H9 (cell line): ENCODE data around the gene CBX3. TPM values are rescaled to one million over a fixed set of nuclear protein-coding genes. Genes with fewer than 3 reads are reported as not detected.

Experiments used
- DNase-seq: peaks from one replicate; pipeline ENCODE4 v3.0.0-alpha.2; 2017
- H2AFZ ChIP-seq: one replicate; pipeline ENCODE4 v1.6.1; 2013; ENCODE audit warnings: mild to moderate bottlenecking, low read length, control low read depth, moderate library complexity
- H2AK5ac ChIP-seq: 2 replicates; pipeline ENCODE4 v1.6.1; 2013; ENCODE audit warnings: low read length, control low read depth, mixed read lengths; ENCODE audit not compliant: insufficient read length
- H2BK120ac ChIP-seq: one replicate; pipeline ENCODE4 v1.6.1; 2013; ENCODE audit warnings: low read depth, mild to moderate bottlenecking, low read length, control low read depth, inconsistent platforms; ENCODE audit not compliant: poor library complexity, severe bottlenecking
- H2BK12ac ChIP-seq: 2 replicates; pipeline ENCODE4 v1.6.1; 2013; ENCODE audit warnings: low read length, control low read depth, mixed read lengths, low read depth; ENCODE audit not compliant: insufficient read length
- H2BK15ac ChIP-seq: 2 replicates; pipeline ENCODE4 v1.6.1; 2013; ENCODE audit warnings: low read depth, low read length, control low read depth
- H2BK20ac ChIP-seq: one replicate; pipeline ENCODE4 v1.6.1; 2013; ENCODE audit warnings: low read depth, mild to moderate bottlenecking, low read length, control low read depth, inconsistent platforms; ENCODE audit not compliant: poor library complexity, severe bottlenecking
- H2BK5ac ChIP-seq: 2 replicates; pipeline ENCODE4 v1.6.1; 2013; ENCODE audit warnings: low read length, control low read depth, mixed read lengths; ENCODE audit not compliant: insufficient read length
- H3K14ac ChIP-seq: 2 replicates; pipeline ENCODE4 v1.6.1; 2013; ENCODE audit warnings: low read length, control low read depth; ENCODE audit not compliant: insufficient read depth
- H3K18ac ChIP-seq: 2 replicates; pipeline ENCODE4 v1.6.1; 2013; ENCODE audit warnings: low read depth, mild to moderate bottlenecking, mixed read lengths, low read length, control low read depth; ENCODE audit not compliant: insufficient read length
- H3K23ac ChIP-seq: 2 replicates; pipeline ENCODE4 v1.6.1; 2013; ENCODE audit warnings: low read length, control low read depth, mixed read lengths, low read depth; ENCODE audit not compliant: insufficient read length
- H3K23me2 ChIP-seq: 2 replicates; pipeline ENCODE4 v1.6.1; 2013; ENCODE audit warnings: low read depth, mild to moderate bottlenecking, mixed read lengths, low read length, control low read depth; ENCODE audit not compliant: insufficient read length, poor library complexity, severe bottlenecking
- H3K27ac ChIP-seq: 2 replicates; pipeline ENCODE4 v1.5.1; 2013; ENCODE audit warnings: low read length, control low read depth, mixed read lengths, low read depth; ENCODE audit not compliant: insufficient read length
- H3K27me3 ChIP-seq: 2 replicates; pipeline ENCODE4 v1.6.1; 2013; ENCODE audit warnings: low read length, control low read depth, inconsistent platforms; ENCODE audit not compliant: insufficient read depth
- H3K4ac ChIP-seq: 2 replicates; pipeline ENCODE4 v1.6.1; 2013; ENCODE audit warnings: low read depth, mild to moderate bottlenecking, control low read depth, inconsistent platforms, low read length, moderate library complexity
- H3K4me1 ChIP-seq: 2 replicates; pipeline ENCODE4 v1.6.1; 2013; ENCODE audit warnings: low read length, control low read depth, inconsistent platforms; ENCODE audit not compliant: insufficient read depth
- H3K4me2 ChIP-seq: 2 replicates; pipeline ENCODE4 v1.6.1; 2013; ENCODE audit warnings: low read length, control low read depth, mixed read lengths; ENCODE audit not compliant: insufficient read length, insufficient read depth
- H3K56ac ChIP-seq: 2 replicates; pipeline ENCODE4 v1.6.1; 2013; ENCODE audit warnings: low read depth, mild to moderate bottlenecking, mixed read lengths, low read length, control low read depth; ENCODE audit not compliant: insufficient read length
- H3K79me1 ChIP-seq: 2 replicates; pipeline ENCODE4 v1.6.1; 2013; ENCODE audit warnings: low read depth, mild to moderate bottlenecking, moderate library complexity, low read length, control low read depth, inconsistent platforms; ENCODE audit not compliant: insufficient read depth, poor library complexity, severe bottlenecking
- H3K79me2 ChIP-seq: 2 replicates; pipeline ENCODE4 v1.6.1; 2013; ENCODE audit warnings: low read length, control low read depth, inconsistent platforms; ENCODE audit not compliant: insufficient read depth
- H3K9ac ChIP-seq: 2 replicates; pipeline ENCODE4 v1.6.1; 2013; ENCODE audit warnings: low read length, control low read depth, mixed read lengths; ENCODE audit not compliant: insufficient read length; ENCODE audit errors: extremely low read depth
- H3K9me3 ChIP-seq: one replicate; pipeline ENCODE4 v1.6.1; 2013; ENCODE audit warnings: low read depth, low read length, inconsistent platforms; ENCODE audit not compliant: control insufficient read depth
- H3T11ph ChIP-seq: one replicate; pipeline ENCODE4 v1.6.1; 2013; ENCODE audit warnings: mild to moderate bottlenecking, low read length, control low read depth, inconsistent platforms
- H4K20me1 ChIP-seq: one replicate; pipeline ENCODE4 v1.6.1; 2013; ENCODE audit not compliant: control insufficient read depth, insufficient read length, insufficient read depth
- H4K5ac ChIP-seq: 2 replicates; pipeline ENCODE4 v1.6.1; 2013; ENCODE audit warnings: low read depth, mild to moderate bottlenecking, mixed read lengths, low read length, control low read depth; ENCODE audit not compliant: insufficient read length
- H4K8ac ChIP-seq: replicated peaks from 2 replicates; pipeline ENCODE4 v1.6.1; 2013; ENCODE audit warnings: low read length, control low read depth, mixed read lengths, low read depth; ENCODE audit not compliant: insufficient read length
- H4K91ac ChIP-seq: 2 replicates; pipeline ENCODE4 v1.6.1; 2013; ENCODE audit warnings: low read depth, mild to moderate bottlenecking, moderate library complexity, mixed read lengths, low read length, control low read depth; ENCODE audit not compliant: insufficient read length
- H3K27ac Mint-ChIP-seq, 3 experiments: 2 replicates in 2 of 3; 3 replicates in 1 of 3; pipeline ENCODE4 v1.8.0; 2020 to 2021; ENCODE audit warnings: mixed read lengths in 3 of 3, mild to moderate bottlenecking in 1 of 3, moderate library complexity in 1 of 3
- H3K27me3 Mint-ChIP-seq: 2 replicates; pipeline ENCODE4 v1.8.0; 2021; ENCODE audit warnings: low read depth, mild to moderate bottlenecking, moderate library complexity, mixed read lengths
- H3K36me3 Mint-ChIP-seq, 3 experiments: 2 replicates in 2 of 3; 3 replicates in 1 of 3; pipeline ENCODE4 v1.8.0; 2020 to 2021; ENCODE audit warnings: low read depth in 3 of 3, mixed read lengths in 3 of 3; ENCODE audit not compliant: insufficient read depth in 1 of 3
- H3K4me1 Mint-ChIP-seq, 2 experiments: 2 replicates each; pipeline ENCODE4 v1.8.0; 2020; ENCODE audit warnings: mixed read lengths in 2 of 2
- H3K4me3 Mint-ChIP-seq, 2 experiments: 2 replicates in 1 of 2; 3 replicates in 1 of 2; pipeline ENCODE4 v1.8.0; 2020 to 2021; ENCODE audit warnings: mild to moderate bottlenecking in 2 of 2, mixed read lengths in 2 of 2, moderate library complexity in 1 of 2
- H3K9me3 Mint-ChIP-seq, 2 experiments: 2 replicates in 1 of 2; 3 replicates in 1 of 2; pipeline ENCODE4 v1.8.0; 2020; ENCODE audit warnings: mild to moderate bottlenecking in 2 of 2, mixed read lengths in 2 of 2, moderate library complexity in 1 of 2
- WGBS: extraction: QIAGEN DNeasy Blood & Tissue Kit; methylation state at CpG from one replicate; pipeline ENCODE4 v1.1.7; 2013; ENCODE audit warnings: missing lambda C conversion rate, low lambda C conversion rate, mixed read lengths; ENCODE audit not compliant: insufficient read length; ENCODE audit errors: extremely low coverage; 5-methylcytosine and 5-hydroxymethylcytosine counted together
- total RNA-seq: library from RNA; stranded (reverse); gene quantifications from 2 replicates; pipeline ENCODE4 v1.2.1, GENCODE V29; 2021
- TF ChIP-seq, protein P1 (sequence below): fragments of 200-600 bp; sonication (generic); conservative IDR thresholded peaks from 3 replicates; pipeline ENCODE4 v1.8.0; 2021; ENCODE audit warnings: antibody characterized with exemption, mild to moderate bottlenecking

CBX3 gene
- total RNA-seq, 1 experiment from 2014 or later: 288 TPM

DNA sequence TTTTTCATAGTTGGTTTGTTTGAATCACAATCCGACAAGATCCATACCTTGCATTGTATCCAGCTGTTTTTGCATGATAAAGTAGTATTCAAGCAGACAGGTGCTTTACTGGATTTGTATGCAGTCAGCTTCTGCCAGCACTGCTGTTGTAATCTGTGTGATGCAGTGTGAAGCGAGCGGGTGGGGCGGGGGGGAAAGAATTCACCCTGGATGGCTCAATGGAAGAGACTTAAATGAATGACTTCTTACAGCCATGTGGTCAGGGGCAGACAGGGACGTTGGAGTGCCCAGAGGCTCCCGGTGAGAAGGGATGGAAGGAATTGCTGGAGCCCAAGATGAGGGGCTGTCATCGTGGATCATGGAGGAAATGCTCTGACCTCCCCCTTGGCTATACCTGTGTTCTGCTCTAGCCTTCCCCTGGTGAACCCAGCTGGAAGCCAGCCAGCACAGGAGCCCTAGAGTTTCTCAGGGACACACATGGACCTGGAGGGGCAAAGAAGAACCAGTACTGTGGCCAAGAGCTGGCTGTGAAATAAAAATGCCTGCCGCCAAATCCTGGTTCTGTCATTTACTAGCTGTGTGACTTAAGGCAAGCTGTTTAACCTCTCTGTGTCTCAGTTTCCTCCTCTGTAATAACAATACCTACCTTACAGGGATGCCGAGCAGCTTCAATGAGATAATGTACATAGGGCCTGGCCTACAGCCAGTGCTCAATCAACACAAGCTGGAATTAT, 35.4 kb upstream of the CBX3 start:
- Histone ChIP-seq H4K5ac (no peak overlapping the region), H2BK20ac (no peak overlapping the region), H3K23me2 (no peaks in the 10 kb centered on the region), H3K9me3 (no peaks in the 10 kb centered on the region), H2BK5ac (no peak overlapping the region), H2AFZ (no peak overlapping the region), H2BK120ac (no peak overlapping the region), H3K23ac (no peak overlapping the region), H3K4ac (no peak overlapping the region), H3K9ac (no peak overlapping the region), H3T11ph (no peak overlapping the region), H4K8ac (no peak overlapping the region), H2BK15ac (no peak overlapping the region), H2BK12ac (no peak overlapping the region), H3K4me1 (peaks cover 14% of the 10 kb centered on the region), H2AK5ac (no peak overlapping the region), H3K14ac (no peak overlapping the region), H4K91ac (no peak overlapping the region), H3K56ac (no peak overlapping the region), H4K20me1 (no peaks in the 10 kb centered on the region), H3K27me3 (no peaks in the 10 kb centered on the region), H3K4me2 (no peak overlapping the region), H3K79me2 (peaks cover 49% of the 10 kb centered on the region), H3K79me1 (peaks cover 14% of the 10 kb centered on the region), H3K27ac (no peak overlapping the region), H3K18ac (no peak overlapping the region)
- H3K4me3 Mint-ChIP-seq: no peak overlapping the region
- H3K27me3 Mint-ChIP-seq: no peaks in the 10 kb centered on the region
- no CpG with 5 or more reads among the region's 9 CpGs for WGBS
- no peak for DNase-seq
- H3K4me1 Mint-ChIP-seq: peaks cover 22 to 31% of the 10 kb centered on the region in 2 experiments
- H3K27ac Mint-ChIP-seq: no peak overlapping the region; a peak in 1 of 7 replicates
- peaks cover 4 to 43% (median 21%) of the 10 kb centered on the region in 3 experiments; a peak in 6 of 7 replicates for H3K36me3 Mint-ChIP-seq
- TF ChIP-seq, protein P1, sequence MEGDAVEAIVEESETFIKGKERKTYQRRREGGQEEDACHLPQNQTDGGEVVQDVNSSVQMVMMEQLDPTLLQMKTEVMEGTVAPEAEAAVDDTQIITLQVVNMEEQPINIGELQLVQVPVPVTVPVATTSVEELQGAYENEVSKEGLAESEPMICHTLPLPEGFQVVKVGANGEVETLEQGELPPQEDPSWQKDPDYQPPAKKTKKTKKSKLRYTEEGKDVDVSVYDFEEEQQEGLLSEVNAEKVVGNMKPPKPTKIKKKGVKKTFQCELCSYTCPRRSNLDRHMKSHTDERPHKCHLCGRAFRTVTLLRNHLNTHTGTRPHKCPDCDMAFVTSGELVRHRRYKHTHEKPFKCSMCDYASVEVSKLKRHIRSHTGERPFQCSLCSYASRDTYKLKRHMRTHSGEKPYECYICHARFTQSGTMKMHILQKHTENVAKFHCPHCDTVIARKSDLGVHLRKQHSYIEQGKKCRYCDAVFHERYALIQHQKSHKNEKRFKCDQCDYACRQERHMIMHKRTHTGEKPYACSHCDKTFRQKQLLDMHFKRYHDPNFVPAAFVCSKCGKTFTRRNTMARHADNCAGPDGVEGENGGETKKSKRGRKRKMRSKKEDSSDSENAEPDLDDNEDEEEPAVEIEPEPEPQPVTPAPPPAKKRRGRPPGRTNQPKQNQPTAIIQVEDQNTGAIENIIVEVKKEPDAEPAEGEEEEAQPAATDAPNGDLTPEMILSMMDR: no peak
- H3K9me3 Mint-ChIP-seq: peaks cover 0 to 3% of the 10 kb centered on the region in 2 experiments; a peak in 4 of 5 replicates
